Measurements from ENCODE around the gene PRKAG1.

DNA sequence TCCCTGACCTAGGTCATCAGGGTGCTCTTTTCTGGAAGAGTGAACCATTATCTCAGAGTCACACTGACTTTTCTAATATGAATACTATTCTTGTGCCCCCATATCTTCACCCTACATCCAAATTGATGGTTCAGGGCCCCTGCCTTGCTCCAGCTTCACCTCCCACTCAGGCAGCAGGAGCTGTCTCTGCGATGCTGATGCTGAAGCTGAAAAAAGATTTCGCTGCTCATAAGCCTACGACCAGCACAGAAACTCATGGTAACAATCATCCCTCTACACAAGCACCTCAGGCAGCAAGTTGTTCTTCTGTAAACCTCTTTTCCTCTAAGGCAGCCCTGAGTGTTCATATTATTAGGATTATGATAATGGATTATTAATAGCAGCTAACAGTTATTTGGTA lies 64.5 kb downstream of the PRKAG1 start:
- TF ChIP-seq, protein P1, sequence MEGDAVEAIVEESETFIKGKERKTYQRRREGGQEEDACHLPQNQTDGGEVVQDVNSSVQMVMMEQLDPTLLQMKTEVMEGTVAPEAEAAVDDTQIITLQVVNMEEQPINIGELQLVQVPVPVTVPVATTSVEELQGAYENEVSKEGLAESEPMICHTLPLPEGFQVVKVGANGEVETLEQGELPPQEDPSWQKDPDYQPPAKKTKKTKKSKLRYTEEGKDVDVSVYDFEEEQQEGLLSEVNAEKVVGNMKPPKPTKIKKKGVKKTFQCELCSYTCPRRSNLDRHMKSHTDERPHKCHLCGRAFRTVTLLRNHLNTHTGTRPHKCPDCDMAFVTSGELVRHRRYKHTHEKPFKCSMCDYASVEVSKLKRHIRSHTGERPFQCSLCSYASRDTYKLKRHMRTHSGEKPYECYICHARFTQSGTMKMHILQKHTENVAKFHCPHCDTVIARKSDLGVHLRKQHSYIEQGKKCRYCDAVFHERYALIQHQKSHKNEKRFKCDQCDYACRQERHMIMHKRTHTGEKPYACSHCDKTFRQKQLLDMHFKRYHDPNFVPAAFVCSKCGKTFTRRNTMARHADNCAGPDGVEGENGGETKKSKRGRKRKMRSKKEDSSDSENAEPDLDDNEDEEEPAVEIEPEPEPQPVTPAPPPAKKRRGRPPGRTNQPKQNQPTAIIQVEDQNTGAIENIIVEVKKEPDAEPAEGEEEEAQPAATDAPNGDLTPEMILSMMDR (IDR thresholded peaks at IDR 0.05; ENCODE audit: low read depth, low read length), result no peak
- TF ChIP-seq EZH2phosphoT487 (IDR thresholded peaks at IDR 0.05; ENCODE audit: low read depth), result no peak

Data from OCI-LY3 (cell line).